ENCODE data around the gene CACUL1. TPM values are rescaled to one million over a fixed set of nuclear protein-coding genes. Genes with fewer than 3 reads are reported as not detected.
A peak's percentile ranks its signal among the peaks of the same experiment; 100 is the strongest.

CACUL1 gene
- total RNA-seq, 1 donor from 2014 or later = 34.0 TPM

- peaks cover 32% of the 10 kb centered on the region for H3K4me1 Mint-ChIP-seq (ENCODE audit: unreplicated experiment)
- no peaks in the 10 kb centered on the region for H3K36me3 Mint-ChIP-seq (ENCODE audit: unreplicated experiment)
- H3K4me3 Mint-ChIP-seq (ENCODE audit: unreplicated experiment) = no peak overlapping the region
- TF ChIP-seq, protein P1, sequence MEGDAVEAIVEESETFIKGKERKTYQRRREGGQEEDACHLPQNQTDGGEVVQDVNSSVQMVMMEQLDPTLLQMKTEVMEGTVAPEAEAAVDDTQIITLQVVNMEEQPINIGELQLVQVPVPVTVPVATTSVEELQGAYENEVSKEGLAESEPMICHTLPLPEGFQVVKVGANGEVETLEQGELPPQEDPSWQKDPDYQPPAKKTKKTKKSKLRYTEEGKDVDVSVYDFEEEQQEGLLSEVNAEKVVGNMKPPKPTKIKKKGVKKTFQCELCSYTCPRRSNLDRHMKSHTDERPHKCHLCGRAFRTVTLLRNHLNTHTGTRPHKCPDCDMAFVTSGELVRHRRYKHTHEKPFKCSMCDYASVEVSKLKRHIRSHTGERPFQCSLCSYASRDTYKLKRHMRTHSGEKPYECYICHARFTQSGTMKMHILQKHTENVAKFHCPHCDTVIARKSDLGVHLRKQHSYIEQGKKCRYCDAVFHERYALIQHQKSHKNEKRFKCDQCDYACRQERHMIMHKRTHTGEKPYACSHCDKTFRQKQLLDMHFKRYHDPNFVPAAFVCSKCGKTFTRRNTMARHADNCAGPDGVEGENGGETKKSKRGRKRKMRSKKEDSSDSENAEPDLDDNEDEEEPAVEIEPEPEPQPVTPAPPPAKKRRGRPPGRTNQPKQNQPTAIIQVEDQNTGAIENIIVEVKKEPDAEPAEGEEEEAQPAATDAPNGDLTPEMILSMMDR (IDR thresholded peaks at IDR 0.05) = peak; percentile 40
- H3K27me3 Mint-ChIP-seq (ENCODE audit: unreplicated experiment) = no peaks in the 10 kb centered on the region
- H3K27ac Mint-ChIP-seq (ENCODE audit: unreplicated experiment) = no peak overlapping the region
- H3K9me3 Mint-ChIP-seq (ENCODE audit: unreplicated experiment) = no peaks in the 10 kb centered on the region
- no peak for DNase-seq (ENCODE audit: extremely low spot score, unreplicated experiment)
Observed at GRCh38 chr10:118734475-118734874, 20.3 kb downstream of the CACUL1 start.

GRCh38 chr10:118732245-118733165, 22.3 kb downstream of the CACUL1 start:
- DNase-seq (ENCODE audit: extremely low spot score, unreplicated experiment) = no peak
- Mint-ChIP-seq H3K27ac (ENCODE audit: unreplicated experiment) (no peak overlapping the region), H3K27me3 (ENCODE audit: unreplicated experiment) (no peaks in the 10 kb centered on the region), H3K4me3 (ENCODE audit: unreplicated experiment) (no peak overlapping the region), H3K4me1 (ENCODE audit: unreplicated experiment) (peaks cover 25% of the 10 kb centered on the region), H3K36me3 (ENCODE audit: unreplicated experiment) (no peaks in the 10 kb centered on the region), H3K9me3 (ENCODE audit: unreplicated experiment) (no peaks in the 10 kb centered on the region)
- TF ChIP-seq, protein P1 (IDR thresholded peaks at IDR 0.05) = no peak

- Mint-ChIP-seq H3K36me3 (ENCODE audit: unreplicated experiment) (no peaks in the 10 kb centered on the region), H3K27me3 (ENCODE audit: unreplicated experiment) (no peaks in the 10 kb centered on the region), H3K4me1 (ENCODE audit: unreplicated experiment) (peaks cover 23% of the 10 kb centered on the region), H3K4me3 (ENCODE audit: unreplicated experiment) (no peak overlapping the region), H3K27ac (ENCODE audit: unreplicated experiment) (no peak overlapping the region), H3K9me3 (ENCODE audit: unreplicated experiment) (no peaks in the 10 kb centered on the region)
- DNase-seq (ENCODE audit: extremely low spot score, unreplicated experiment) = no peak
- TF ChIP-seq, protein P1 (IDR thresholded peaks at IDR 0.05) = no peak
Observed at GRCh38 chr10:118730756-118731456, 23.9 kb downstream of the CACUL1 start.

GRCh38 chr10:118729641-118730258, 25.0 kb downstream of the CACUL1 start:
- Mint-ChIP-seq H3K36me3 (ENCODE audit: unreplicated experiment) (no peaks in the 10 kb centered on the region), H3K4me1 (ENCODE audit: unreplicated experiment) (peaks cover 23% of the 10 kb centered on the region), H3K9me3 (ENCODE audit: unreplicated experiment) (no peaks in the 10 kb centered on the region), H3K4me3 (ENCODE audit: unreplicated experiment) (no peak overlapping the region), H3K27ac (ENCODE audit: unreplicated experiment) (no peak overlapping the region), H3K27me3 (ENCODE audit: unreplicated experiment) (no peaks in the 10 kb centered on the region)
- TF ChIP-seq, protein P1 (IDR thresholded peaks at IDR 0.05) = no peak
- no peak for DNase-seq (ENCODE audit: extremely low spot score, unreplicated experiment)
